NCI-H1436 (cell line): ENCODE data around the gene FKRP.
"Not testable (repeated sequence)": the region's sequence is repeated elsewhere in the genome, so short reads cannot be mapped to it uniquely, and the experiment has no call there.

Experiments used
- DNase-seq: peaks from one replicate; lab custom pipeline; 2025; lab: John Stamatoyannopoulos, UW

The FKRP gene

DNA sequence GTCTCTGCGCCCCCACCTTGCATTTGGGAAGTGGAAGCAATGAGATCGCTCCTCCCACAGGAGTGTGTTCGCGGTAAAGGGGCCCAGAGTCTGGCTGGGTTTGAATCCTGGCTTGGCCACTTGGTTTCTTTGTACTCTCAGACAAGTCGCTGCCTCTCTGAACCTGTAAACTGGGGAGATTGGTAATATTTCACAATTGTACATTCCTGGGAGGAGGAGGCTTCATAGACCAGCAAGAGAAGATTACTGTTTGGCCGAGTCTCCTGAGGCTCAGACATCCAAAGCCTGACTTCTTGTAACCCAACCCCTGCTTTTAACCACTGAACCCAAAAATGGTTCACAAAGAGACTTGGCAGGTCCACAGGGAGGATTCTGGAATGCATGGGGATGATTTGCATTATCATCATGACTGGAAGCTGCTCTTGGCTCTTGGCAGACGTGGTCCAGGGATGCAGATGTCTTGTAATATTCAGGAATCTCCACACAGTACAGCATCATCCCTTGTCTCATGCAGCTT, 14.0 kb downstream of the FKRP start:
- DNase-seq: no peak

DNA sequence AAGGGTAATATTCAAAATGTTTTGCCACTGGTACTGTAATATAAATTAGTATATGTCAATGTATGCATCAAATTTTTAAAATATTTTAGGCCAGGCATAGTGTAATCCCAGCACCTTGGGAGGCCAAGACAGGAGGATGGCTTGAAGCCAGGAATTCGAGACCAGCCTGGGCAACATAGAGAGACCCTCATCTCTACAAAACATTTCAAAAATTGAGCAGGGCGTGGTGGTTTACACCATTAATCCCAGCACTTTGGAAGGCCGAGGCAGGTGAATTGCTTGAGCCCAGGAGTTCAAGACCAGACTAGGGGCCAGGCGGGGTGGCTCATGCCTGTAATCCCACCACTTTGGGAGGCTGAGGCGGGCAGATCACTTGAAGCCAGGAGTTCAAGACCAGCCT, 14.5 kb downstream of the FKRP start:
- DNase-seq: no peak

DNA sequence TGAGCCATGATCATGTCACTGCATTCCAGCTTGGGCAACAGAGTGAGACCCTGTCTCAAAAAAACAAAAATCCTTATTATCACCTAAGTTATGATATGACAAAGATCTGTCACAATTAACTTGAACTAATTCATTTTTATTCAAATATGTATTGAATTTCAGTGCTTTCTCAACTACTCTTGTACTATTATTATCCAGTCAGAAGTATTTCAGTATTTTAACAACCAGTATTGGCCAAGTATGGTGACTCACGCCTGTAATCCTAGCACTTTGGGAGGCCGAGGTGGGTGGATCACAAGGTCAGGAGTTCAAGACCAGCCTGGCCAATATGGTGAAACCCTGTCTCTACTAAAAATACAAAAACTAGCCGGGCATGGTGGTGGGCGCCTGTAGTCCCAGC, 15.0 kb downstream of the FKRP start:
- not testable (repeated sequence) for DNase-seq

DNA sequence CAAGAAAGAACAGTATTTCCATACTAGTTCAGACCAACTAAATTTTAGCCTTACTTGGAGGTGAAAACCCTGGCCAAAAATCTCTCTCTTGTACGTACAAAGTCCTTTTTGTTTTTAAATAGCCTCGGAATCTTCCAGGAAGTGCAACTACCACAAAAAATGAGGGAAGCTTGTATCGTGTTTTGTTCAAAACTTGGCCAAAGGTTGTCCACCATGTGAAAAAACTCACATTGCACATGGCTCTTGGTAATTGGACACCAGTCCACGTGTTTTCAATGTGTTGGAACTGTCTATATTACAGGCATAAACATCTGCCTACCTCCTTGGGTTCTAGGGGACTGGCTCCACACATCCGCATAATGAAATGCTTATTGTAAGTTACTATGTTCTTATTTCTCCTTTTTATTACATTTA, 15.6 kb downstream of the FKRP start:
- no peak for DNase-seq

DNA sequence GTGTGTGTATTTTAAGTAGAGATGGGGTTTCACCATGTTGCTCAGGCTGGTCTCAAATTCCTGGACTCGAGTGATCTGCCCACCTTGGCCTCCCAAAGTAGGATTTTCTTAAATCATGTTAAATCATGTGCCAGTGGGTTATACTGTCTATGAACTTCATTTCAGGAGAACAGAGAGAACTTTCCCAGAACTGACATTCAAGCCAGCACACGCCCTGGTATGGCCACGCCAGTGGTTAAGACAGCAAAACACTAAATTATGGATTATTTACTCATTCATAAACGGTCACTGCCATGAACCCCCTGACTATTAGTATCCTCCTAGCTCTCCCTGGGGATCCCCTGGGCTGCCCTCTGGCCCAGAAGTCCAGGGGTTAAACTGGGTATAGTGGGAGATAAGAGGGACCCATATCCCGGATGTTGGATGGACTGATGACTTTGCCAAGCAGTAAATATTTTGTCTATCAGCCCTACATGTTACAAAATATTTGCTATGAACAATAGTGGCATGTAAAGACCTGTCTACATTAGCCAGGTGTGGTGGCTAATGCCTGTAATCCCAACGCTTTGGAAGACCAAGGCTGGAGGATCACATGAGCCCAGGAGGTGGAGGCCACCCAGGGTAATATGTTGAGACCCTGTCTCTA, 16.5 kb downstream of the FKRP start:
- DNase-seq: no peak

DNA sequence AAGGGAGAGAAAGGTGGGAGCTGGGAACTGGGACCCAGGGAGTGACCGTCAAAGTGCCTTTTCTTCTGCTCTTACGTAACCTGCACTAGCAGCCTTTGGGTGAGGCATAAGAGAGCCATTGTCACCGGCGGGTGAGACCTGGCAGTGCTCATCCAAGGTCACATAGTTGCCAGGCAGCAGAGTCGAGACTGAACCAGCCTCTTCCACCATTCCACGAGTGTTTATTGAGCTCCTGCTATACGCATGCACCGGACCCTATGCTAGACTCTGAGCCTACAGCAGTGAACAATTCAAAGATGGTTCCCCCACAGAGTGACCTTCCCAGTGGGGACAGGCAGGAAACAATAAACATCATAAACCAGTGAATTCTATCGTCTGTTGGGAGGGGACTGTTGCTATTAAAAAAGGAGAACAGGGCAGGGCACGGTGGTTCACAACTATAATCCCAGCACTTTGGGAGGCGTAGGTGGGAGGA, 19.0 kb downstream of the FKRP start:
- no peak for DNase-seq

DNA sequence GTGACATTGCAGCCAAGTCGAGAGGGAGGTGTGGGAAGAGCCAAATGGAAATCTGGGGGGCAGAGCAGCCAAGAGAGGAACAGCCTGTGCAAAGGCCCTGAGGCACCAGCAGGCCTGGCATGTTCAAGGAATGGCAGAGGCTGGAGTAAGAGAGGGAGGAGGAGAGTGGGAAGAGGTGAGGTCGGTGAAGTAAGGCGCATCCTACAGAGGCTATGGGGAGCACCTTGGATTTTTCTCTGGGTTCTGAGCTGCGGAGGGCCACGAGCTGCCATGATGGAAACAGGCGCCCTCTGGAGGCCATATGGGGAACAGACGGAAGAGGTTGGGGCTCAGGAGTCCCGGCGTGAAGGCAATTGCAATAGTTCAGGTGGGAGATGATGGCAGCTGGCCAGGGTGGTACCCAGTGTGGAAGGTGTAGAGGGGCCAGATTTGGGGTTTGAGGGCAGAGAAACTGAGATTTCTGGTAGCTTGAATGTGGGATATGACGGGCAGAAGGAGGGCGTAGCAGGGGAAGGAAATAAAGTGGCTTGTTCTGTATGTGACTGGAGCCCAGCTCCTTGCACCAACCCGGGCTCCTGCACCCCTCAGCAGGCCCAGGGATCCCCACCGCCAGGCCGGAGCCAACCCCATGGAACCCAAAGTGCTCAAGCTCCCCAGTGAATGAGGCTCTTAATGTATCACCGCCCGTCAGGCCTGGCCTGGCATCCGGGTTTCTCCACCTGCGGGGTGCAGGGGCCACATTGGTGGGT, 20.9 kb downstream of the FKRP start:
- no peak for DNase-seq

DNA sequence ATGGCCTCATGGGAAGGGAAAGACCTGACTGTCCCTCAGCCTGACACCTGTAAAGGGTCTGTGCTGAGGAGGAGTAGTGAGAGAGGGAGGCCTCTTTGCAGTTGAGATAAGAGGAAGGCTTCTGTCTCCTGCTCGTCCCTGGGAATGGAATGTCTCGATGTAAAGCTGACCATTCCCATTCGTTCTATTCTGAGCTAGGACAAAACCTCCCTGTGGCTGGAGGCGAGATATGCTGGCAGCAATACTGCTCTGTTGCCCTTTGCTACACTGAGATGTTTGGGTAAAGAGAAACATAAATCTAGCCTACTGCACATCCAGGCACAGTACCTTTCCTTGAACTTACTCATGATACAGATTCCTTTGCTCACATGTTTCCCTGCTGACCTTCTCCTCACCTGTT, 22.9 kb downstream of the FKRP start:
- DNase-seq: not testable (repeated sequence)

DNA sequence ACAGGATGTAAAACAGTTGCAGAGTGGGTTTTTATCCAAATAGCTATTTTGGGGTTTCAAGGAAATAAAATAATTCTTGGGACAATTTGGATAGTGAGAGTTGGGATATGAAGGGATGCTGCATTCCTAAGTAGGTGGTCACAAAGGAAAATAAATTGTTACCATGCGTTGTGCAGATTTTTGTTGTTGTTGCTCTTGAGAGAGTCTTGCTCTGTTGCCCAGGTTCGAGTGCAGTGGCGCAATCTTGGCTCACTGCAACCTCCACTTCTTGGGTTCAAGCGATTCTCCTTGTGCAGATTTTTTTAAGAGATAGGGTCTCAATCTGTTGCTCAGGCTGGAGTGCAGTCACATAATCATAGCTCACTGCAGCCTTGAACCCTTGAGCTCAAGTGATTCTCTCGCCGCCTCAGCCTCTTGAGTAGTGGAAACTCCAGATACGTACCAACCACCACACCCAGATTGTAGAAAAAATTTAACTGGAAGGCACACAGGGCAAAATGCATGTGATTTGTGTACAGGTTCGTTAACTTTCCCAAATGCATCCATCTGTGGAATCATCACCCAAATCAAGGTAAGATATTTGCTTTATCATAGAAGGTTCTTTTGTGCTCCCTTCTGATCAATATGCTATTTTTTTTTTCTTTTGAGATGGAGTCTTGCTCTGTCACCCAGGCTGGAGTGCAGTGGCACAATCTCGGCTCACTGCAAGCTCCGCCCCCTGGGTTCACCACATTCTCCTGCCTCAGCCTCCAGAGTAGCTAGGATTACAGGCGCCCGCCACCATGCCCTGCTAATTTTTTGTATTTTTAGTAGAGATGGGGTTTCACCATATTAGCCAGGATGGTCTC, 26.5 kb downstream of the FKRP start:
- DNase-seq: no peak

DNA sequence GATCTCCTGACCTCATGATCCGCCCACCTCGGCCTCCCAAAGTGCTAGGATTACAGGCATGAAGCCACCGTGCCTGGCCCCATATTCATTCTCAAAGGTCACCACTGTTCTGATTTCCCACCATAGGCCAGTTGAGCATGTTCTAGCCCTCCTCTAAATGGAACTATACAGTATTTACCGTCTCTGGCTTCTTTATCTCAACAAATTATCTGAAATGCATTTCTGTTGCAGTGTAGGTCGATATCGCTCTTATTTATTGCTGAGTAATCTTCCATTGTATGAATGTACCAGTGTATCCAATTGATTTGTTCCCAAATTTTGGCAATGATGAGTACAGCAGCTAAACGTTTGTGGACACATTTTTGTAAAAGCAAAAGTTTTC, 27.2 kb downstream of the FKRP start:
- DNase-seq: no peak

DNA sequence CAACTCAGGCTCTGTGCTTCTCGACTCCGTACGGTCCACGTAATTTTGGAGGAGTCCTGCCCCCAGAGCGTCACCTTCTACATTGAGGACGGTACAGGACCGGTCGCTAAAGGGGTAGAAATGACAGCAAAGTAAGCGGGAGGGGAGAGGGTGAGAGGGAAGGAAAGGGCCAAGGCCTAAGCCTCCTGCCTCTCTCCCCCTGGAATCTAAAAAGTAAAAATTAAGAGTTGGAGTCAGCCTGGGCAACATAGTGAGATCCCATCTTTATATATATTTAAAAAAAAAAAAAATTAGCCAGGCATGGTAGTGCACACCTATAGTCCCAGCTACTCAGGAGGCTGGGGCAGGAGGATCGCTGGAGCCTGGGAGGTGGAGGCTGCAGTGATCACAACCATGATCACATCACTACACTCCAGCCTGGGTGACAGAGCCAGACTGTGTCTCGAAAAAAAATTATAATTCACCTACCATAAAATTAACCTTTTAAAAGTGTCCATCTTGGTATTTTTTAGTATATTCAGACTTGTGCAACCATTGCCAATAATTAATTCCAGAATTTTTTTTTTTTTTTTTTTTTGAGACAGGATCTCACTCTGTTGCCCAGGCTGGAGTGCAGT, 29.9 kb downstream of the FKRP start:
- DNase-seq: no peak

DNA sequence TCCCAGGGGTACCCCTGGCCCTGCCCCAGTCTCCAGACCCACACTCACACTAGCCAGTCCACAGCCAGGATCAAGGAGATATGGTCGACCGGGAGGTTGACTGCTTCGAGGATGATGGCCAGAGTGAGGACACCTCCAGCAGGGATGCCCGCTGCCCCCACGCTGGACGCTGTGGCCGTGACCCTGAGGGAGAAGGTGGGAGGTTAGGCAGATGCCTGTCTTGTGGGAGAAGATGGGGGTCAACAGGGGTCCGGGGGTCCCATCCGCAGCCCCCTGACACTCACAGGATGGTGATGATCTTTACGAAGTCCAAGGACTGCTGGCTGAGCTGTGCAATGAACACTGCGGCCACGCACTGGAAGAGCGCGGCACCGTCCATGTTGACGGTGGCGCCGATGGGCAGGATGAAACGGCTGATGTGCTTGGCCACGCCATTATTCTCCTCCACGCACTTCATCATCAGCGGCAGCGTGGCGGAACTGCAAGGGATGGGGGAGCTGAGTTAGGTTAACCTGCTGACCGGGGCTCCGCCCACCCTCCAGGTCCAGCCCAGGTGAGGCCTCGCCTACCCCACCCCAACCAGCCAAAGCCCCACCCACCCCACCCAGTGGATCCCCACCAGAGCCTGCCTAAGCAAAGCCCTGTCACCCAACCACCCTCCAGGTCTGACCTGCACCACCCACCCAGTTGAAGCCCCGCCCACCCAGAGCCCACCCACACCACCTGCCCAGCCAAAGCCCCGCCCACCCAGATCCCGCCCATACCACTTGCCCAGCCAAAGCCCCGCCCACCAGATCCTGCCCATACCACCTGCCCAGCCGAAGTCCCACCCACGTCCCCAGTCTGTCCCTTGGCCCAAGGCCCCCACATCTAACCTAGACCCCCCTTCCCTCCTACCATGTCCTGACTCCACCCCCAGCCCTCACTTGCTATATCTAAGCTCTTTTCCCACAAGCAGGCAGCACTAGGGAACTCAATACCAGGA, 31.4 kb downstream of the FKRP start:
- no peak for DNase-seq

DNA sequence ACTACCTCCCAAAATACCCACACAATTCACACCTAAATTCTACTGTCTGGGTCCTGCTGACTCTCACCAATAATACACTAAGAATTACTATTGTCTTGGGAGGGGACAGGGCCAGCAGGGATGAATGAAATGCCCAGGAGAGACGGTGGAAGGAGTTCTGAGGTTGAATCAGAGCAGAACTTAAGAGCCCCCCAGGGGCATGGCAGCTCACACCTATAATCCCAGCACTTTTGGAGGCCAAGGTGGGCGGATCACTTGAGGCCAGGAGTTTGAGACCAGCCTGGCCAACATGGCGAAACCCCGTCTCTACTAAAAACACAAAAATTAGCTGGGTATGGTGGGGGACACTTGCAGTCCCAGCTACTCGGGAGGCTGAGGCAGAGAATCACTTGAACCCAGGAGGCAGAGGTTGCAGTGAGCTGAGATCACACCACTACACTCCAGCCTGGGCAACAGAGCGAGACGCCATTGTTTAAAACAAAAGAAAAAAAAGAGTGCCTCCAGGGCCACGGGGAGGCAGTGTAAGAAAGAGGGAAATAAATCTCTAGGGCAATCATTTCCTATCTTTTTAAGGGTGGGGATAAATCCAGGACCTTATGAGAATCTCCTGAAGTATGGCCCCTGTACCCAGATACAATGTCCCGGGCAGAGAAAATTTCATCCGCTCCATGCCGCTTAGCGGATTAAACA, 32.2 kb downstream of the FKRP start:
- DNase-seq: not testable (repeated sequence)

DNA sequence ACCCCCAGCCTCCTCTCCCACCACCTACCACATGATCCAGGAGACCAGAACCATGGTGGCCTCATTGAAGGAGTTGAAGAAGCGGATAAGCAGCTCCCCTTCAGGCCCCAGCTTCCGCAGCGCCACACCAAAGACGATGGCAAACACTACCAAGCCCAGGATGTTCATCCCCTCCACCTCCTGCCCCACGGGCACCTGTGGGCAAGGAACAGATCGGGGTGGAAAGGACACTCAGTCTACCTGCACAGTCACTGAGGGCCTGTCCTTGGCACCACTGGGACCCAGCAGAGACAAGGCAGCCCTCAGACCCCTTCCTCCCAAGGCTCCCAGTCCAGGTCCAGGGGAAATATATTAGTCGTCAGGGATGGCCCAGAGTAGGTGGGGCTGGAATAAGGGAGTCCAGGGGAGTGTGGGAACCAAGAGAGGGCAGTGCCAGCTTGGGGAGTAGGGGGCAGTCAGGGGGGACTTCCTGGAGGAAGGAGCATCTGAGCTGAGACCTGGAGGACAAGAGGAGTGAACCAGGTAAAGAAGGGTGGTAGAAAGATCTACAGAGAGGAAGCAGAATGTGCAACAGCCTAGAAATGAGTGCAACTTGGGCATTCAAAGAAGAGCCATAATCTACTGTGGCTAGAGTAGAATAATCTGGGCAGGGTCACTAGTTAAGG, 36.6 kb downstream of the FKRP start:
- DNase-seq: no peak

DNA sequence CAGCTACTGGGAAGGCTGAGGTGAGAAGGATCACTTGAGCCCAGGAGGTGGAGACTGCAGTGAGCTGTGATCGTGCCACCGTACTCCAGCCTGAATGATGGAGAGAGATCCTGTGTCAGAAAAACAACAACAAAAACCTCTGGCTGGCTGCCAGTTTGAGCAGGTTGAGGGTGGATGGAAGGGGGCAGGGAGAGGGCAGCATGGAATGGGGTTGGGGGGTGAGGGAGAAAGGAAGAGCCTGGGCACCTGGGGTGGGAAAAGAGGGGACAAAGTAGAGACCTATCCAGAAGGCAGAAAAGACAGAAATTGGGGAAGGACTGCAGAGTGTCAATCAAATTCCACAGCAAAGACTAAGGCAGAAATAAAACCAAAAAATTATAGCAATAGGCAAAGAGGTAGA, 37.8 kb downstream of the FKRP start:
- DNase-seq: no peak

DNA sequence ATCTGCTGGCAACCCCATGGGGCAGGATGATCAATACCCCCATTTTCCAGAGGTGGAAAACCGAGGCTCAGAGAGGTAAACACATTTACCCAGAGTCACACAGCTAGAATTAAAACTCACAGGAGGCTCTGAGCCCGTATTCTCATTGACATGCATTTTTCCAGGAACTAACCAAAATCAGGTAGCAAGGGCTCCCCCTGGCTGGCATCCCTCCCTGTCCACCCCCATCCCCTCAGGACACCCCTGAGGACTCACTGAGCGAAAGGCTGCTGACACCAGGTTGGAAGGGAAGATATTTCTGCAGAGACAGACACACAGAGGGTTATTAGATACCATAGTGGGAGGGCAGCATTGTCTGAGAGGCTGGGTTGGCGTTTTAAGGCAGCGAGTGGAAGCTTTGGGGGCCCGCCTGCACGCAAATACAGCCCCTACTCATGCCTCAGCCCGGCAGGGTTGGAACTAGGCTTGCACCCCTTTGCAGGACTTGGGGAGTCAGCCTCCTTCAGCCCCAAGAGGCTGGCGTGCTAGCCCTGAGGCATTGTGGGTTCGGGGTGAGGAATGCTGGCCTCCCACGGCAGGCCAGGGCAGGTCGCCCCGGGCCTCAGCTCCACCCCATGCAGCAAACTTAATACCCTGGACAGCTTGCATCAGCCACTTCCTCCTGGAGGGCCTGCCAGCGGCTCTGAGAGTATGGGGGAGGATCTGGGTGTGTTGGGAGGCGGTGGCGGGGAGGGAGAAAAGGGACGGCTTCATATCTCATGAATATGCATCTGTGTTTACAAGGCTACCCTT, 38.6 kb downstream of the FKRP start:
- no peak for DNase-seq

DNA sequence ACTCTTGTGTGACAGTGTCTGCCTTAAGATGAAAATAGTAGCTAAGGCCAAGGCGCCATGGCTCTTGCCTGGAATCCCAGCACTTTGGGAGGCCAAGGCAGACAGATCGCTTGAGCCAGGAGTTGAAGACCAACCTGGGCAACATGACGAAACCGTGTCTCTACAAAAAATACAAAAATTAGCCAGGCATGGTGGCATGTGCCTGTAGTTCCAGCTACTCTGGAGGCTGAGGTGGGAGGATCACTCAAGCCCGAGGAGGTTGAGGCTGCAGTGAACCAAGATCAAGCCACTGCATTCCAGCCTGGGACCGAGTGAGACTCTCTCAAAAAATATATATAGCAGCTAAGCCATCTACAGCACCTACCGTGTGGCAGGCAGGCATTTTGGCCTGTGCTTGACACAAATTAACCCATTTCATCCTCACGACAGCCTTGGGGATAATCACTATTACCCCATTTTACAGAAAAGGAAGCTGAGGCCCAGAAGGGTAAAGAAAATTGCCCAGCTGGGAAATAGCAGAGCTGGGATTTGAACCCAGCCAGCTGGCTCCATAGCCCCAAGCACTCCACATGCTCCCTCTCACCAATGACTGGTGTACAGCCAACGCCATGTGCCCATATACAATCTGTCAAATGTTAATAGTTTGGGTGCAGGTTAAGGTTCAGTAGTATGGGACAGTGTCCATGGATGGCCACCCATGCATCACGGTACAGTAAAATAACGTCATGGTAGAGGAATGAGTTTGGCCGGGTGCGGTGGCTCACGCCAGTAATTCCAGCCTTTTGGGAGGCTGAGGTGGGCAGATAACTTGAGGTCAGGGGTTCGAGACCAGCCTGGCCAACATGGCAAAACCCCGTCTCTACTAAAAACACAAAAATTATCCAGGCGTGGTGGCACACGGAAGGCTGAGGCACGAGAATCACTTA, 39.5 kb downstream of the FKRP start:
- DNase-seq: no peak

DNA sequence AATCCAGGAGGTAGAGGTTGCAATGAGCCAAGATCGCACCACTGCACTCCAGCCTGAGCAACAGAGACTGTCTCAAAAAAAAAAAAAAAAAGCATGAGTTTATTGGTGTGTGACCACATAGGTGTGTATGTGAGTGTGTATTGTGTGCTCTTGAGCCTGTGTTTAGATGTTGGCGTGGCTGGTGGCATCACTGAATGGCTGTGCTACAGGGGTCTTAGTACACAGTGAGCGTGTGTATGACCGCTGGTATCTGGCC, 40.1 kb downstream of the FKRP start:
- DNase-seq: no peak
